ENCODE results near the gene EXOC3L1. TPM values are rescaled to one million over a fixed set of nuclear protein-coding genes. Genes with fewer than 3 reads are reported as not detected.
A peak's percentile ranks its signal among the peaks of the same experiment; 100 is the strongest.

The EXOC3L1 gene
- total RNA-seq, 4 donors from 2014 or later: 0.20 to 2.3 (median 0.88) TPM

- peak overlapping the region; percentile 65 to 78 (median 69) for H3K4me3 ChIP-seq
- ATAC-seq (no peak), DNase-seq (no peak)
- no peaks in the 10 kb centered on the region for H3K9me3 ChIP-seq
- intact Hi-C loops (cut with DNase I; ENCODE audit: low total_unique reads) (no loop called here), in situ Hi-C loops (cut with MboI; ENCODE audit: low sequenced_read_pairs in 4 of 4) (no loop called here)
- no peaks in the 10 kb centered on the region for H3K36me3 ChIP-seq
- peaks cover 55 to 58% of the 10 kb centered on the region in 2 donors for H3K4me1 ChIP-seq
- peak overlapping the region; percentile 93 to 100 (median 95) for H3K27ac ChIP-seq
- H3K27me3 ChIP-seq: no peaks in the 10 kb centered on the region
- TF ChIP-seq, protein P1, sequence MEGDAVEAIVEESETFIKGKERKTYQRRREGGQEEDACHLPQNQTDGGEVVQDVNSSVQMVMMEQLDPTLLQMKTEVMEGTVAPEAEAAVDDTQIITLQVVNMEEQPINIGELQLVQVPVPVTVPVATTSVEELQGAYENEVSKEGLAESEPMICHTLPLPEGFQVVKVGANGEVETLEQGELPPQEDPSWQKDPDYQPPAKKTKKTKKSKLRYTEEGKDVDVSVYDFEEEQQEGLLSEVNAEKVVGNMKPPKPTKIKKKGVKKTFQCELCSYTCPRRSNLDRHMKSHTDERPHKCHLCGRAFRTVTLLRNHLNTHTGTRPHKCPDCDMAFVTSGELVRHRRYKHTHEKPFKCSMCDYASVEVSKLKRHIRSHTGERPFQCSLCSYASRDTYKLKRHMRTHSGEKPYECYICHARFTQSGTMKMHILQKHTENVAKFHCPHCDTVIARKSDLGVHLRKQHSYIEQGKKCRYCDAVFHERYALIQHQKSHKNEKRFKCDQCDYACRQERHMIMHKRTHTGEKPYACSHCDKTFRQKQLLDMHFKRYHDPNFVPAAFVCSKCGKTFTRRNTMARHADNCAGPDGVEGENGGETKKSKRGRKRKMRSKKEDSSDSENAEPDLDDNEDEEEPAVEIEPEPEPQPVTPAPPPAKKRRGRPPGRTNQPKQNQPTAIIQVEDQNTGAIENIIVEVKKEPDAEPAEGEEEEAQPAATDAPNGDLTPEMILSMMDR (IDR thresholded peaks at IDR 0.05 in 4 of 5, conservative IDR thresholded peaks at IDR 0.05 in 1 of 5): no peak
- TF ChIP-seq POLR2A (IDR thresholded peaks at IDR 0.05): no peak
Observed at GRCh38 chr16:67165121-67166078, 24.5 kb downstream of the EXOC3L1 start.

DNA sequence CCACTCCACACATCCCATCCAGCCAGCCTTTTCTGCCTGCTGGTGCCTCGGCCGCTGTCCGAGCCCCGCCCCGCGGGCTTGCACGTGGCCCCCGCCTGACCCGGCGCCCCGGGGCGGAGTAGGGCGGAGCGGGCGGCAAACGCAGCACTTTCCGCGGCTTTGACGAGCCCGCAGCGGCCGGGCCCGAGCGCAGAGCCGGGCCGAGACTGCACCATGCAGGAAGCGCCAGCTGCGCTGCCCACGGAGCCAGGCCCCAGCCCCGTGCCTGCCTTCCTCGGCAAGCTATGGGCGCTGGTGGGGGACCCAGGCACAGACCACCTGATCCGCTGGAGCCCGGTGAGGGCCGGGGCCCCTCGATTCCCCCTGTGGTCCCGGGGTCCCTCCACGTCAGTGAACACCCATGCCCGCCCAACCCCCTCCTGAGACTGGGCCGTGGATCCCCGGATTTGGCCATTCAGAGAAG is 25.3 kb downstream of the EXOC3L1 start, which contains the start of gene HSF4:
HSF4 (plus strand) TSS at position 147 of the 463 bp plus-strand sequence; CDS start at position 214, 67 bp downstream.
- TF ChIP-seq POLR2A (IDR thresholded peaks at IDR 0.05): peak; percentile 88 to 91
- TF ChIP-seq, protein P1 (IDR thresholded peaks at IDR 0.05 in 4 of 5, conservative IDR thresholded peaks at IDR 0.05 in 1 of 5): no peak
- H3K27me3 ChIP-seq: no peaks in the 10 kb centered on the region
- ATAC-seq (peak; percentile 40 to 43), DNase-seq (peak; percentile 65 to 81)
- peaks cover 50 to 53% of the 10 kb centered on the region in 2 donors for H3K4me1 ChIP-seq
- intact Hi-C loops (cut with DNase I; ENCODE audit: low total_unique reads): loop anchor here (5.0 kb wide), 1 partner anchor 83 kb away; the partner anchor contains the start of genes FHOD1 and SLC9A5
- H3K4me3 ChIP-seq: peak within 1 kb of the TSS; percentile 65 to 78 (median 69)
- no peaks in the 10 kb centered on the region for H3K9me3 ChIP-seq
- no peaks in the 10 kb centered on the region for H3K36me3 ChIP-seq
- H3K27ac ChIP-seq: peak within 1 kb of the TSS; percentile 93 to 100 (median 95)
- in situ Hi-C loops (cut with MboI; ENCODE audit: low sequenced_read_pairs in 4 of 4): no loop called here

- TF ChIP-seq, protein P1 (IDR thresholded peaks at IDR 0.05 in 4 of 5, conservative IDR thresholded peaks at IDR 0.05 in 1 of 5): no peak
- TF ChIP-seq POLR2A (IDR thresholded peaks at IDR 0.05): no peak
- intact Hi-C loops (cut with DNase I; ENCODE audit: low total_unique reads) (loop anchor here (2.0 to 5.0 kb wide), 2 partner anchors 83 to 213 kb away; partner anchors contain the start of genes FHOD1 and SLC9A5), in situ Hi-C loops (cut with MboI; ENCODE audit: low sequenced_read_pairs in 4 of 4) (no loop called here)
- Histone ChIP-seq H3K4me3 (peak overlapping the region; percentile 52 to 73 (median 65)), H3K4me1 (peaks cover 48 to 52% of the 10 kb centered on the region in 2 donors), H3K9me3 (no peaks in the 10 kb centered on the region), H3K27ac (peak overlapping the region; percentile 93 to 100 (median 95)), H3K36me3 (no peaks in the 10 kb centered on the region), H3K27me3 (no peaks in the 10 kb centered on the region)
- no peak for DNase-seq
- peak; percentile 3 to 6 for ATAC-seq
Observed at GRCh38 chr16:67163999-67164558, 25.9 kb downstream of the EXOC3L1 start.

DNA sequence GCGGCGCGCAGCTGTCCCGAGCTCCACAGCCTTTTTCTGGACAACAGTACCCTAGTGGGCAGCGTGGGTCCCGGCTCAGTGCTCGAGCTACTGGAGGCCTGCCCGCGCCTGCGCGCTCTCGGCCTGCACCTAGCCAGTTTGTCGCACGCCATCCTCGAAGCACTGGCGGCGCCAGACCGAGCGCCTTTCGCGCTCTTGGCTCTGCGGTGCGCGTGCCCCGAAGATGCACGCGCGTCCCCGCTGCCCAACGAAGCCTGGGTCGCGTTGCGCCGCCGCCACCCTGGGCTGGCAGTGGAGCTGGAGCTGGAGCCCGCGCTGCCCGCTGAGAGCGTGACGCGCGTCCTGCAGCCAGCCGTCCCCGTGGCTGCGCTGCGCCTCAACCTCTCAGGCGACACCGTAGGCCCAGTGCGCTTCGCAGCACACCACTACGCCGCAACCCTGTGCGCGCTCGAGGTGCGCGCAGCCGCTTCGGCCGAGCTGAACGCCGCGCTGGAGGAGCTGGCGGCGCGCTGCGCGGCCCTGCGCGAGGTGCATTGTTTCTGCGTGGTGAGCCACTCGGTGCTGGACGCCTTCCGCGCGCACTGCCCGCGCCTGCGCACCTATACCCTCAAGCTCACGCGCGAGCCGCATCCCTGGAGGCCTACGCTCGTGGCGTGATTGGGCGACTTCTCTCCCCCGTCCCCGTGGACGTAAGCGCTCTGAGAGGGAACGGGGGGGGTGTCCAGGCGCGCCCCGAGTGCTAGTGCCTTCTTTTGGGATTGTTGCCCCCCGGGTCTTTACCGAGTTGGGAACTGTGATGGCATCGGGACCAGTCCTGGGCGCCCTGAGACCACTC is 26.6 kb downstream of the EXOC3L1 start:
- peaks cover 49 to 51% of the 10 kb centered on the region in 2 donors for H3K4me1 ChIP-seq
- ATAC-seq: peak; percentile 4 to 14
- intact Hi-C loops (cut with DNase I; ENCODE audit: low total_unique reads): loop anchor here (2.0 to 5.0 kb wide), 2 partner anchors 84 to 213 kb away; partner anchors contain the start of genes FHOD1 and SLC9A5

More for the DNA sequence above, 26.6 kb downstream of the EXOC3L1 start:
- TF ChIP-seq POLR2A (IDR thresholded peaks at IDR 0.05): peak; percentile 55 to 63
- TF ChIP-seq, protein P1 (IDR thresholded peaks at IDR 0.05 in 4 of 5, conservative IDR thresholded peaks at IDR 0.05 in 1 of 5): peak in 1 of 5 experiments; percentile 19
- no peaks in the 10 kb centered on the region for H3K9me3 ChIP-seq
- H3K4me3 ChIP-seq: peak overlapping the region; percentile 52 to 73 (median 65)
- H3K36me3 ChIP-seq: no peaks in the 10 kb centered on the region
- in situ Hi-C loops (cut with MboI; ENCODE audit: low sequenced_read_pairs in 4 of 4): no loop called here
- H3K27ac ChIP-seq: peak overlapping the region; percentile 93 to 100 (median 95)
- DNase-seq: peak in 1 of 2 donors; percentile 78
- H3K27me3 ChIP-seq: no peaks in the 10 kb centered on the region

Measured in gastrocnemius medialis (tissue), 4 donors.